Hematopoietic multipotent progenitor cell treated with erythropoietin and hydrocortisone succinate and interleukin-3 and kit ligand, for 8 days (in vitro differentiated cells): Measurements from ENCODE around the gene IL12RB2.

Source experiments
- DNase-seq: peaks from one replicate; pipeline ENCODE4 v3.0.0-alpha.2; 2015

Gene IL12RB2

GRCh38 chr1:67314696-67315095 is 7.0 kb downstream of the IL12RB2 start:
- no peak for DNase-seq

GRCh38 chr1:67316180-67316902 is 8.7 kb downstream of the IL12RB2 start:
- no peak for DNase-seq

- no peak for DNase-seq
These were observed 9.2 kb downstream of the IL12RB2 start for GRCh38 chr1:67316918-67317317.

- DNase-seq: no peak
These were observed 10.1 kb downstream of the IL12RB2 start for GRCh38 chr1:67317803-67318202.

GRCh38 chr1:67322442-67322841 is 14.8 kb downstream of the IL12RB2 start:
- no peak for DNase-seq

GRCh38 chr1:67323087-67323486 is 15.4 kb downstream of the IL12RB2 start:
- DNase-seq: no peak

- DNase-seq: no peak
These were observed 16.4 kb downstream of the IL12RB2 start for GRCh38 chr1:67324068-67324467.

- DNase-seq: no peak
These were observed 20.3 kb downstream of the IL12RB2 start for GRCh38 chr1:67327864-67328466.

- no peak for DNase-seq
These were observed 25.2 kb downstream of the IL12RB2 start for GRCh38 chr1:67332653-67333529.

GRCh38 chr1:67333603-67334002 is 25.9 kb downstream of the IL12RB2 start:
- no peak for DNase-seq

GRCh38 chr1:67335411-67335810 is 27.7 kb downstream of the IL12RB2 start:
- DNase-seq: no peak

- DNase-seq: no peak
These were observed 28.5 kb downstream of the IL12RB2 start for GRCh38 chr1:67336157-67336556.

GRCh38 chr1:67336783-67337182 is 29.1 kb downstream of the IL12RB2 start:
- DNase-seq: no peak

- DNase-seq: no peak
These were observed 31.0 kb downstream of the IL12RB2 start for GRCh38 chr1:67338642-67339041.

GRCh38 chr1:67339623-67340343 is 32.1 kb downstream of the IL12RB2 start:
- no peak for DNase-seq

- DNase-seq: no peak
These were observed 34.6 kb downstream of the IL12RB2 start for GRCh38 chr1:67342076-67342890.

GRCh38 chr1:67345556-67345955 is 37.9 kb downstream of the IL12RB2 start:
- no peak for DNase-seq

- no peak for DNase-seq
These were observed 39.3 kb downstream of the IL12RB2 start for GRCh38 chr1:67346982-67347381.

GRCh38 chr1:67347688-67348472 is 40.2 kb downstream of the IL12RB2 start:
- DNase-seq: peak; percentile 64

GRCh38 chr1:67348586-67349252 is 41.0 kb downstream of the IL12RB2 start:
- DNase-seq: no peak

- DNase-seq: no peak
These were observed 43.1 kb downstream of the IL12RB2 start for GRCh38 chr1:67350783-67351182.
